Measurements from ENCODE around the gene HOXD12. TPM values are rescaled to one million over a fixed set of nuclear protein-coding genes. Genes with fewer than 3 reads are reported as not detected.

HOXD12 gene
- total RNA-seq, 4 donors from 2014 or later = 0.27 TPM; not detected in 3

GRCh38 chr2:176106581-176107539, 7.3 kb downstream of the HOXD12 start, which contains the start of gene HOXD11:
TSS of gene HOXD11 (plus strand) at chr2:176107280. CDS start at chr2:176107356, 76 bp downstream.
- intact Hi-C loops (cut with DNase I; ENCODE audit: low total_unique reads) = loop anchor here (5.0 kb wide), 1 partner anchor 1290 kb away; no protein-coding TSS in a partner anchor
- peak within 1 kb of the TSS; percentile 27 for H3K4me3 ChIP-seq (ENCODE audit: low read depth, poor library complexity, severe bottlenecking)
- no peak for TF ChIP-seq CTCF (IDR thresholded peaks at IDR 0.05)
- TF ChIP-seq POLR2A (IDR thresholded peaks at IDR 0.05) = no peak
- DNase-seq (ENCODE audit: low spot score in 2 of 2) = peak in 1 of 2 donors; percentile 89
- WGBS, 2 donors = 2 to 3% methylated on average over 68 to 72 of the region's 85 CpGs

GRCh38 chr2:176107731-176108181, 8.2 kb downstream of the HOXD12 start:
- H3K4me3 ChIP-seq (ENCODE audit: low read depth, poor library complexity, severe bottlenecking) = no peak overlapping the region
- WGBS, 2 donors = 0 to 10% methylated on average over 2 to 8 of the region's 59 CpGs
- TF ChIP-seq CTCF (IDR thresholded peaks at IDR 0.05) = no peak
- TF ChIP-seq POLR2A (IDR thresholded peaks at IDR 0.05) = no peak
- peak in 1 of 2 donors; percentile 76 for DNase-seq (ENCODE audit: low spot score in 2 of 2)
- intact Hi-C loops (cut with DNase I; ENCODE audit: low total_unique reads) = loop anchor here (5.0 kb wide), 1 partner anchor 1290 kb away; no protein-coding TSS in a partner anchor

GRCh38 chr2:176109192-176109901, 9.8 kb downstream of the HOXD12 start:
- intact Hi-C loops (cut with DNase I; ENCODE audit: low total_unique reads) = loop anchor here (5.0 kb wide), 1 partner anchor 1288 kb away; no protein-coding TSS in a partner anchor
- no peak for DNase-seq (ENCODE audit: low spot score in 2 of 2)
- no peak overlapping the region for H3K4me3 ChIP-seq (ENCODE audit: low read depth, poor library complexity, severe bottlenecking)
- WGBS, 2 donors = 29 to 48% methylated on average over 26 of the region's 26 CpGs
- TF ChIP-seq CTCF (IDR thresholded peaks at IDR 0.05) (no peak), POLR2A (IDR thresholded peaks at IDR 0.05) (no peak)

GRCh38 chr2:176109946-176110345, 10.4 kb downstream of the HOXD12 start:
- 44 to 54% methylated on average over 4 of the region's 4 CpGs for WGBS, 2 donors
- TF ChIP-seq CTCF (IDR thresholded peaks at IDR 0.05) (no peak), POLR2A (IDR thresholded peaks at IDR 0.05) (no peak)
- peak in 1 of 2 donors; percentile 70 for DNase-seq (ENCODE audit: low spot score in 2 of 2)
- intact Hi-C loops (cut with DNase I; ENCODE audit: low total_unique reads) = loop anchor here (5.0 kb wide), 1 partner anchor 1287 kb away; no protein-coding TSS in a partner anchor
- H3K4me3 ChIP-seq (ENCODE audit: low read depth, poor library complexity, severe bottlenecking) = no peak overlapping the region

GRCh38 chr2:176110415-176111308, 11.1 kb downstream of the HOXD12 start:
- intact Hi-C loops (cut with DNase I; ENCODE audit: low total_unique reads) = no loop called here
- no peak for TF ChIP-seq CTCF (IDR thresholded peaks at IDR 0.05)
- no peak for TF ChIP-seq POLR2A (IDR thresholded peaks at IDR 0.05)
- H3K4me3 ChIP-seq (ENCODE audit: low read depth, poor library complexity, severe bottlenecking) = no peak overlapping the region

More at GRCh38 chr2:176110415-176111308, 11.1 kb downstream of the HOXD12 start:
- no peak for DNase-seq (ENCODE audit: low spot score in 2 of 2)
- 35 to 37% methylated on average over 7 of the region's 7 CpGs for WGBS, 2 donors

Data from lower leg skin (tissue), 4 donors.